Activated CD4-positive, CD25-positive, alpha-beta regulatory T cell treated with anti-CD3 and anti-CD28 coated beads, Interleukin-2, amount 50 U/mL, for 72 hours (primary cell): Measurements from ENCODE around the gene RDX.
"Not testable (repeated sequence)": the region's sequence is repeated elsewhere in the genome, so short reads cannot be mapped to it uniquely, and the experiment has no call there.

Experiments
- DNase-seq: peaks from one replicate; pipeline ENCODE4 v3.0.0; 2021

RDX gene

DNA sequence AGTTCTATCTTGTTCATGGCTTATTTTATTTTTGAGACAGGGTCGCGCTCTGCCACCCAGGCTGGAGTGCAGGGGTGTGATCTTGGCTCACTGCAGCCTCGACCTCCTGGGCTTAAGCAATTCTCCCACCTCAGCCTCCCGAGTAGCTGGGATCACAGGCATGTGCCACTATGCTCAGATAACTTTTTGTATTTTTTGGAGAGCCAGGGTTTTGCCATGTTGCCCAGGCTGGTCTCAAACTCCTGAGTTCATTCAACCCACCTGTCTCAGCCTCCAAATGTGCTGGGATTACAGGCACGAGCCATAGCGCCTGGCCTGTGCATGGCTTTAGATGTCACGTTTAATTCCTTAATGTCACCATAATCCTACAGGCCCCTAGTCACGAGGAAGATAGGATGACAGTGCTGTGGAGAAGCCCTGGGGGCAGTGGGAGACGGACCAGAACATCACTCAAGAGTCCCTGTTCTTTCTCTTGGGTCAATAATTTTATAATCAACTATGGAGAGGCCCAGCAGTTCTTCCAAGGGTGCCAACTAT is 99.5 kb downstream of the RDX start:
- no peak for DNase-seq

- DNase-seq: no peak
Observed at GRCh38 chr11:110196241-110196754, 100.1 kb downstream of the RDX start.

- DNase-seq: not testable (repeated sequence)
Observed at GRCh38 chr11:110194211-110194766, 102.1 kb downstream of the RDX start.

DNA sequence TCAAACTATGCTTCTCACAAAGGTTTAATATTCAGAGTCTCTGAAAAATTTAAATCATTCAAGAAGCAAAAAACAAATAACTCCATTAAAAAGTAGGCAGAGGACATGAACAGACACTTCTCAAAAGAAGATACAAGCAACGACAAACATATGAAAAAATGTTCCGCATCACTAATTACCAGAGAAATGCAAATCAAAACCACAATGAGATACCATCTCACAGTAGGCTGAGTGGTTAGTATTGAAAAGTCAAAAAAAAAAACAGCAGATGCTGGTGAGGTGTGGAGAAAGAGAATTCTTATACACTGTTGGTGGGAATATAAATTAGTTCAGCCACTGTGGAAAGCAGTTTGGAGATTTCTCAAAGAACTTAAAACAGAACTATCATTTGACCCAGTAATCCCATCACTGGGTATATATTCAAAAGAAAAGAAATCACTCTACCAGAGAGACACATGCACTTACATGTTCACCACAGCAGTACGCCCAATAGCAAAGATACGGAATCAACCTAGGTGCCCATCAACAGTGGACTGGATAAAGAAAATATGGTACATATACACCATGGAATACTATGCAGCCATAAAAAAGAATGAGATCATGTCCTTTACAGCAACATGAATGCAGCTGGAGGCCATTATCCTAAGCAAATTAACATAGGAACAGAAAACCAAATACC is 103.7 kb downstream of the RDX start:
- DNase-seq: not testable (repeated sequence)

DNA sequence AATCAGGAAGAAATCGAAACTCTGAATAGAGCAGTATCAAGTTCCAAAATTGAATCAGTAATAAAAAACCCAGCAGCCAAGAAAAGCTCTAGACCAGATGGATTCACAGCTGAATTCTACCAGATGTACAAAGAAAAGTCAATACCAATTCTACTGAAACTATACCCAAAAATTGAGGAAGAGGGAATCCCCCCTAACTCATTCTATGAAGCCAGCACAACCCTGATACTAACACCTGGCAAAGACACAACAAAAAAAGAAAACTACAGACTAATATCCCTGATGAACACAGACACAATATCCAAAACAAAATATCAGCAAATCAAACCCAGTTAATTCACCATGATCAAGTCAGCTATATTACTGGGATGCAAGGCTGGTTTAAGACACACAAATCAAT is 105.5 kb downstream of the RDX start:
- no peak for DNase-seq

- no peak for DNase-seq
Observed at GRCh38 chr11:110187731-110188130, 108.7 kb downstream of the RDX start.

DNA sequence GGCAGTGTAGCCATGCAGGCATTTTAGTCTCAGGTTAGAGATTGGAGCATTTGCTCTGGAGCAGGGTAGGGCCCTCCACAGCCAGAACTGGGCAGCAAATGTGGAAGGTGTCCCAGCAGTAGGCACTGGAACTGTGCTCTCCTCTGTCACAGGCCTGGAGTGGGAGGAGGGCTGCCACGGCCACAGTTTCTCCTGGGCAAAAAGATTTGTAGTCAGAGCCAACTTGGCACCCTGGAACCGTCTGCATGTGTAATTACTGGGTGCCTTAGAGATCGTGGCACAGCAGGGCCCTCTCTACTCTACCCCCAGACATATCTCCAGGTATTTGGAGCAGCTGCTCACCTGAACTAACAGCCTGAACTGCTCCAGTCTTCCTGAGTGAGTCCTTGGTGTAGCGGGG is 109.5 kb downstream of the RDX start:
- no peak for DNase-seq

DNA sequence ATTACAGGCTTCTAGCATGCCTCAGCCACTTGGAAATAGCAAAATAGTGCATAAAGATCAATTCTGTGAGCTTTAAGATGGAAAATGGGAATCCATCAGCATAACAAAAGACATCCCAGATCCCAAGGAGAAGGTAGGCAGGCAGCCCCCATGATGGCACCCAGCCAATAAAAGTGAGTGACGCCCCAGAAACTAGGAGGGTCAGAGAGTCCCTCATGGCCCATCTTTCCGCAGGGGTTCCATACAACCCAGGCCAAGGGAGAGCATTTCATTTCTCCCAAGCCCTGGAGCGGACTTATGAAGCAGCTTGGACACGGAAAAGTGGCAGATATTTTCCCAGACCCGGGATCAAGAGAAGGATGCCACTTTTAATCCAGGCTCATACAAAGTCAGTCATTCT is 110.0 kb downstream of the RDX start:
- no peak for DNase-seq

DNA sequence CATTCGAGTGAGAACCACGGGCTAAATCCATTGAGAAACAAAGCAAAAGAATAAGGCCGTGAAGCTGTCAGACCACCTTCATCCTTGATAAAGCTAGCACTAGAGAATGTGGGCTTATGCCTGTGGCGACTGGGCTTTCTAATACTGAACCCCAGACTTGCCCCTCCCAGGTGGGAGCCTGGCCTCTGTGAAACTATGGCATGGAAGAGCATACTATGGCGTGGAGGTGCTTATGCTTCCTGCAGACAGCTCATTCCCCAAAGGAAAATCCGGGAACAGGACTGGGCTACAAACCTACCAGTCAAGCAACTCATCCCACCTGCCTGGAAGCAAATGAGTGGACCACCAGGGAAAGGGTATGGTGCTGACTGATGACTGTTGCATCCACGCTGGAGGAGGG is 110.8 kb downstream of the RDX start:
- DNase-seq: no peak

- no peak for DNase-seq
Observed at GRCh38 chr11:110185121-110185591, 111.3 kb downstream of the RDX start.

- DNase-seq: no peak
Observed at GRCh38 chr11:110184456-110184855, 112.0 kb downstream of the RDX start.

- DNase-seq: no peak
Observed at GRCh38 chr11:110182886-110183285, 113.5 kb downstream of the RDX start.

GRCh38 chr11:110179064-110179463 is 117.3 kb downstream of the RDX start:
- no peak for DNase-seq

- DNase-seq: no peak
Observed at GRCh38 chr11:110177086-110177456, 119.3 kb downstream of the RDX start.

DNA sequence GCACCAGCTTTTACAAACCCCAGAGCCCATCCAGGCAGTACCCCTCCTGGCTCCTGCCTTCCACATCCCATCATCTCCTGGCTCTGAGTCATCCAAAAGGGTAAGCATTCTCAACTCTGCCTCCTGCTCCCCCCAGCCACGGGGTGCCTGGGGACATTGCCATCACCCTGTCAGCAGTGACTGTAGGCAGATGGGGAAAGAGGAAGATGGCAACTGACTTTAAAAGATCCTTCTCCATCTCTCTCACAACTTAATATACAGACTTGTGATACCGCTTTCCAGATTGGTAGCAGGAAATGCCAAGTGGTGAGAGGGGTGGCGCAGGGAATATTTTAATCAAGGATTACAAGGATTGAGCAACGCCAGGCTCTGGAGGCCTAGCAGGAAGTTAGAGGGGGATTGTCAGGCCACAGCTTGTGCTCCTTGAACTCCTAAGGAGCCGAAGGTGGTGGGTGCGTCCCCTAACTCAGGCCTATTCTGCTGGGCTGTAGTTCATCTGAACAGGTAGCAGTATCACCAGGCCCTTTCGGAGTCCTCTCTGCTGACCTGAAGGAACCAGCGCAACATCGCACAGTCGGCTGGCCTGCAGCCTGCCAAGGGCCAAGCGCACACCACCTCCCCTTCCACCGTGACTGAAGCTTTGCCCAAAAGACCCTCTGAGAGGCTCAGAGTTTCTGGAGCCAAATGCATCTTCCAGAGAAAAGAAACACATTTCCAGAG is 119.9 kb downstream of the RDX start:
- no peak for DNase-seq

DNA sequence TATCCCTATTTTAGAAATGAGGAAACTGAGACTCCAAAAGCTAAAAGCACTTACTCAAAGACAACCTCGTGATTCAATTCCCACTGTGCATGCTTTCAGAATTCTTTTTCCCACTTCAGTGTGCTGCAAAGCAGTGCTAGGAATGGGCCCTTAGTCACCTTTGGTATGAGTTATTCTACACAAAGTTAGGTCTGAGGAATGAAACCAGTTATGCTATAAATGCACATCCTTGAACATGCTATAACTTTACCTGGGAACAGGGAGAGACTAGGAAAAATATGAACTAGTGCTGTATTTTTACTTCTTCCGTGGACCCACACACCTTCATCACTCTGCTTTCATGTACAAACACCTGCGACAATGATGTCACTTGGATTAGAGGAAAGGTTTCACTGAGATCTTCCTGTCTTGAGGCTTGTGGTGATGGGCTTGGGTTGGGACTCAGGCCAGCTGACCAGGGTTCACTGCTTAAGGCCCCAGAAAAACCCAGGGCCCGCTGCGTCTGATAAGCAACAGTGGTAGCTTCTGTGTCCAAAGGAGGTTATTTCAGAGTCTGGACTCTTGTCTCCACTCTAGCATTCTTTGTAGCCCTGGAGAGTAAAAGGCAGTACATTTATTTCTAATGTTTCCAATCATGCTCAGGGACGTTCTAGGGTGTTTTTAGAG is 121.6 kb downstream of the RDX start:
- no peak for DNase-seq

DNA sequence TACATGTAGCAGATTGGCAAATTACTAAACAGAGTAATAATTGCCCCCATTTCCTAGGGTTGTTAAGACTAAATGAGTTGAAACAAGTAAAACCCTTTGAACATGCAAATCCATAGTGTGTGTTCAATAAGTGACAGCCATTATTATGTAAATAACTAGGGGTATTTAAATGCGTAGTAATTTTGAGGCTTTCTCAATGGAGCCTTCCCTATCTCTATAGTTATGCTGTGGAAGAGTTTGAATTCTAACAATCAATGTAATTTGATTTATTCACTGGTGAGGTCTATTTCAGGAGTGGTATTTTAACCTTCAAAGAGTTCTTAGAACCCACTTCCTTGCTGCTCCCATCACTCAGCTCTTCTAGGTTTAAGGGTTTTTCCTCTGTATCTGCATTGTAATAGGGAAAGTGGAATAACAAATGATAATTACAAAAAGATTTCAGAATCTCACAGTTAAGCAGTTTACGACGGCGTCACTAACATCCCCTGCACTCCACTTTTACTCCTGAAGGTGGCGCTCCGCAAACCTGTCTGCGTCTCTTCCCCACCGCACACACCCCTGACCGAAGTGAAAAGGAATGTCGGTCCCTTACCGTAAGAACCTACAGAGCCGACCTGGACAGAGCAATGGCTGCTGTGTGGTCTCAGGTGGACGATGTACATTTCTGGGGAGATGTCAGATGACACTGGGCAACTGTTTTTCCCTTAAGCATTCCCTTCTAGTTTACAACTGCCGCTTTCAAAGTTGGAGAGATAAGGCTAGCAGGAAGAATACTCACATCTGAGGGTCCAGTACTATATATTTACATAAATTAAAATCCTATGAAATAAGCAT is 122.4 kb downstream of the RDX start:
- peak; percentile 66 for DNase-seq

- no peak for DNase-seq
Observed at GRCh38 chr11:110172468-110173065, 123.8 kb downstream of the RDX start.

GRCh38 chr11:110169738-110170137 is 126.7 kb downstream of the RDX start:
- DNase-seq: no peak

DNA sequence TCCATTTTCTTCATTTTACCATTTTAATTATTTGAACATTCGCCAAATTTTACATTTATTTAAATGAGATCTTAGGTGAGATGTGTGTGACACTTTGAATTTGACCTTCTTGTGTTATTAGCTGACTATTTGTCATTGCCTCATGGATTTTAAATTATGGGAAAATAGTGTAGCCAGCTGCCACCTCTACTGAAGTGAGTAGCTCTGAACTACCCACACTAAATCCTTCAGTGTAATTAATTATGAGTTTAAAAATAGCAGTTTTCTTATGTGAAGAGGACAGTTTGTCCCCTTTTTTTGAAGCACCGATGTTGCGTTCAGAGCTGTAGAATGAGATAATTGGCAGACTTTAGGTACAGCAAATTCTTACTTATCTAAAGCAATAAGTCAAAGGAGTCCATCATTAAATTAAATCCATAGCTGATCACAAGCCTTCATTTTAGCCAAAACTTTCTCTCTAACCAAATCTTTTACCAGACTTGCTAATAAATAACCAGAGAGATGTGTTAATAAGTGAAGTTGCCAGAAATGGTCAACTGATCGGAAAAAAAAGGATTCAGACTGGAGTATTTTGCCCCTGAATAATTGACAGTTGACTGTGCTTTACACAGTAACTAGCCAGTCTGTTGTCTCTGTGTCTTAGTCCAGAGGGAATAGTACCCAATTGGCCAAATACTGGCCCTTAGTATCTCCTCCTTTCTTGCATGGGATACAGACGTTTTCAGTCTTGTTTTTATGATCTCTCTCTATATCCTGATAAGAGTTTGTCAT is 128.2 kb downstream of the RDX start:
- no peak for DNase-seq
